Fibroblast of mammary gland (primary cell): ENCODE results near the gene BZW1.

Experiments
- DNase-seq: peaks from one replicate; pipeline ENCODE4 v3.0.0-alpha.2; 2010; ENCODE audit warnings: low read depth
- H3K4me3 ChIP-seq: 2 replicates; pipeline ENCODE4 v1.5.1; 2011; ENCODE audit warnings: low read depth, mild to moderate bottlenecking, low read length, moderate library complexity; ENCODE audit not compliant: control insufficient read depth
- TF ChIP-seq, protein P1 (sequence below): conservative IDR thresholded peaks from 2 replicates; pipeline ENCODE4 v1.5.1; 2011; ENCODE audit warnings: low read depth, low read length, inconsistent platforms; ENCODE audit not compliant: control insufficient read depth, insufficient read depth

Gene BZW1

DNA sequence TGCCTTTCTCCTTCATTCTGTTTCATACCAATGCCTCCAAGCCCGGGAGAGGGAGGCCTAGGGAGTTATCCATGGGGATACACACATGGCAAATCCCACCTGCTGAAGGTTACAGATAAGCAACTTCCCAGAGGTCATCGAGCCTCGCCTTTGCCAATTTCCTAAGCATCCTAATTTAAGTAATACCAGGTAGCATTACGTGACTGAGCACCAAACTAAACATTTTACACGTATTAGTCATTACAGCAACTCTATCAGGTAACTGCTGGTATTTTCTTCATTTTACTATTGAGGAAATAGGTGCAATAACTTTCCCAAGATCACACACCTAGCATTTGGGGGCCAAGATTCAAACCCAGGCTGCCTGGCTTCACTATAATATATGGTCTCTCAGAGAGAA lies 30.1 kb upstream of the BZW1 start:
- TF ChIP-seq, protein P1, sequence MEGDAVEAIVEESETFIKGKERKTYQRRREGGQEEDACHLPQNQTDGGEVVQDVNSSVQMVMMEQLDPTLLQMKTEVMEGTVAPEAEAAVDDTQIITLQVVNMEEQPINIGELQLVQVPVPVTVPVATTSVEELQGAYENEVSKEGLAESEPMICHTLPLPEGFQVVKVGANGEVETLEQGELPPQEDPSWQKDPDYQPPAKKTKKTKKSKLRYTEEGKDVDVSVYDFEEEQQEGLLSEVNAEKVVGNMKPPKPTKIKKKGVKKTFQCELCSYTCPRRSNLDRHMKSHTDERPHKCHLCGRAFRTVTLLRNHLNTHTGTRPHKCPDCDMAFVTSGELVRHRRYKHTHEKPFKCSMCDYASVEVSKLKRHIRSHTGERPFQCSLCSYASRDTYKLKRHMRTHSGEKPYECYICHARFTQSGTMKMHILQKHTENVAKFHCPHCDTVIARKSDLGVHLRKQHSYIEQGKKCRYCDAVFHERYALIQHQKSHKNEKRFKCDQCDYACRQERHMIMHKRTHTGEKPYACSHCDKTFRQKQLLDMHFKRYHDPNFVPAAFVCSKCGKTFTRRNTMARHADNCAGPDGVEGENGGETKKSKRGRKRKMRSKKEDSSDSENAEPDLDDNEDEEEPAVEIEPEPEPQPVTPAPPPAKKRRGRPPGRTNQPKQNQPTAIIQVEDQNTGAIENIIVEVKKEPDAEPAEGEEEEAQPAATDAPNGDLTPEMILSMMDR: no peak
- DNase-seq: no peak
- H3K4me3 ChIP-seq: no peak overlapping the region

DNA sequence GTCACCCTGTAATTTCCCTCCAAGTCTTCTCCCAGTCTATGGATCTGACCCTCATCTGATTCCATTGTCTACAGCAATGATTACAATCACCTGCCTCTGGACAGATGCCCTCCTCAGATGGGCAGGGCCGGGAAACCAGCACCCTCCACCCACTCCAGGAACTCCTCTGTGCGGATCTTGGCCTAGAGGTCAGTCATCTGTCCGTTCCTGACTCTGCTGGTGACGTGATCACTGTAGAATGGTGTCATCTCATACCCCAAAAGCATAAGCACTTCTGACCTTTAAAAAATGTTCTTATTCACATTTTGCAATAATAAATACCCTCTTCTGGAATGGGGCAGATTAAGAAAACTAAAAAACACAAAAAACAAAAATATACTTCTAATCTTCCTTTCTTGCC lies 29.5 kb upstream of the BZW1 start:
- peak; percentile 73 for DNase-seq
- TF ChIP-seq, protein P1: no peak
- H3K4me3 ChIP-seq: no peak overlapping the region

DNA sequence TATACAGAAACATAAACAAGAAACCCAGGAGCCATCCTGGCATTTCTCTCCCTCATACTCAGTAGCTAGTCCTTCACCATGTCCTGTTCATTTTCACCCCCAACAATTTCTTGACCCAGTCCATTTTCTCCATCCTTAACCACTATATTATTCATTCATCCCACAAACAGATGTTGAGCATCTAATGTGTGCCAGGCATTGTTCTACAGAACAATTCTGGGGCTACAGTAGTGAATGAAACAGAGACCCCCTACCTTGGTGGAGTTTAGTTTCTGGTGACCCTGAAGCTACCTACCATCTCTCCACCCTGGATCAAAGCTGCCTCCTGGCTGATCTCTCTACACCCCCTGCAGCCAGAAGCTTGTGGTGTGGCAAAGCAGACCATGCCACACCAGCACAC lies 27.5 kb upstream of the BZW1 start:
- H3K4me3 ChIP-seq: no peak overlapping the region
- TF ChIP-seq, protein P1: no peak
- peak; percentile 38 for DNase-seq

DNA sequence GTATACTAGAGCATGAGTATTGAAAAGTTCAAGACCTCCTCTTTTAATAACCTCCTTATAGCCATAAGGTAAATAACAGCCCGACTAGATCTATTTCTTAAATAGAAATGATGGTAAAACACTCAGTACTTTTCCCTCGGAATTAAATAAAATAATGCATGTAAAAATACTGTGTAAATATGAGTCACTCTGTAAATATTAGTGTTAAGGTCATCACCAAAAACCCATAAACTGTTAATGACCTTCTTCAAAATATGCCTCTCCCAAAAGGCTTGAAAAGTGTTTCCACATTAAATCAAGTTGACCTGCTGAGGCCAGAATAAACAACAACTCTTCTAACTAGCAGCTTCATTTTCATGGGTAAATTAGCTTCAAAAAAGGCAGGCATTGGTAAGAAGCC lies 25.3 kb upstream of the BZW1 start:
- H3K4me3 ChIP-seq: no peak overlapping the region
- TF ChIP-seq, protein P1: no peak
- peak; percentile 82 for DNase-seq

DNA sequence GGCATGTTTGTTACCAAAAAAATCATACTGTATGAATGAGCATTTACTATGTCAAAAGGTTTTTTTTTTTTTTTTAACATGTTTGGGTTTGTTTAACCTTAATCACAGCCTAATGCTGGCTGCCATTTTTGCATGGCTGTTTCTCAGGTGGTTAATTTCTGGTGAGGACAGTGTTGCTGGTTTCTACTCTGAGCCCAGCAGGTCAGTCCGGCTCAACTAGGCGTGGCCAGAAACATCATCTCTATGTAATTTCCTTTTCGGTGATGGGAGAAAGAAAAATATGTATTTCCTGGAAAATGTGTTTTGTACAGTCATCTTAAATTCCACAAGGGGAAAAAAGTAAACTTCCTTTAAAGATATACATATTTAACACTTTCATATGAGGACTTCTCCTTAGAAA lies 24.9 kb upstream of the BZW1 start:
- TF ChIP-seq, protein P1: no peak
- DNase-seq: peak; percentile 84
- no peak overlapping the region for H3K4me3 ChIP-seq

DNA sequence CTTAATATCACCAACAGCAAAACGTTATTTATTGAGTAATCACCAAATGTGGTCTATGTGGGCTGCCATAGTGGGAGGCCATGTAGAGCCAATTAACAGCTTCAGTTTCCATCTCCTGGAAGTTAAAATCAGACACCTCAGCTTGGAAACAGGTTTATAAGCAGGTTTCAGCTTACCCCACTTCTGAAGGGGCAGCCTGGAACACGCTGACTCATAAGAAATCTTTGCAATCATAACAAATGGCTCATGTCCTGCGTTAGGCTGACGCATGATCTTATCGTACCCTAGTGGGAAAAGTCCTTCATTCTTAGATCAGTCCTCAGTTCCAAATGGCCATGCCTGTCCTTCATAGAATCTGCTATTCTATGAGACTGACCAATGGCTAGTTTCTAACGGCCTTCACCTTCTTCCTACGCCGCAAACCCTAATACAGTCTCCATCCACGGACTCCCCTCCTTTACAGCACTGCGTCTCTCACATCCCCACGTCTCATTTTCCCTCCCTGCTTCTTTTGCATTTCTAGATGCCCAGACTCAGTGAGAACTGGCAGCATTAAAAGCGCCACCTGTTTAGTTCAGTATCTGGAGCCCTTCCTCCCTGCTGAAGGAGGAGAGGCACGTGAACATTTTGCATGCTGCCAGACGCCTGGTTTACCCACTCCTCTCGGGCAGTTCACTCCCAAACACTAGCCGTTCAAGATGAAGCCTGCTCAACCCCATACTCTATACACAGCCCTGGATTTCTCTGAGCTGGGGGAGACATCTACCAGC lies 24.2 kb upstream of the BZW1 start:
- TF ChIP-seq, protein P1: no peak
- DNase-seq: peak; percentile 98
- no peak overlapping the region for H3K4me3 ChIP-seq
